GM21825 (cell line): ENCODE measurements around the gene AZIN2.
"Not testable (repeated sequence)": the region's sequence is repeated elsewhere in the genome, so short reads cannot be mapped to it uniquely, and the experiment has no call there.

Experiments used
- ATAC-seq: cut with Tn5 transposase; IDR thresholded peaks from one replicate; pipeline ENCODE4 v1.9.1; 2021; ENCODE audit warnings: mild to moderate bottlenecking, moderate library complexity; ENCODE audit not compliant: unreplicated experiment

AZIN2 gene

DNA sequence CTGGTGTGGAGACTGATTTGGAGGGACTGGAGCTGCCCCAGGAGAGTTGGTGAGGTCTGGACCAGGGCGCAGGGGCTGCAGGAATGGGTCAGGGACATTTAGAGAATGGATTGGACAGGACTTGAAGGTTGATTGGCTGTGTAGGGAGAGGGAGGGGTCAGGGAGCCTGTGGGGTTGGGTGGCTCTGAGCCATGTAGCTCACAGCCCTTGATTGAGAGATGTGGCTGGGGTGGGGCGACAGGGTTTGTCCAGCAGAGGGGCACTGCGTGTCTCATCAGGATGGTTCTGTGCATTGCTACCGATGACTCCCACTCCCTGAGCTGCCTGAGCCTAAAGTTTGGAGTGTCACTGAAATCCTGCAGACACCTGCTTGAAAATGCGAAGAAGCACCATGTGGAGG is 12.1 kb downstream of the AZIN2 start:
- ATAC-seq: no peak

DNA sequence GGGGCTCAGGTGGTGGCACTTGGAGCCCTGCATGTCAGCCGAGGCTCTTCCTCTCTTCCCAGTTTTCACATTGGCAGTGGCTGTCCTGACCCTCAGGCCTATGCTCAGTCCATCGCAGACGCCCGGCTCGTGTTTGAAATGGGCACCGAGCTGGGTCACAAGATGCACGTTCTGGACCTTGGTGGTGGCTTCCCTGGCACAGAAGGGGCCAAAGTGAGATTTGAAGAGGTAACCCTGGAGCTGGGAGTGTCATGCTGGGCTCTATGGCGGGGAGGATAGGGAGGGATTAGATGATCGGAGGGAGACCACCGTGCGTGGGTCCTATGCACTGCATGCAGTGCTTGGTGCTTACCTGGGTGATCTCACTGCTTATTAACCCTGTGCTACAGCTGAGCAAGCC is 13.5 kb downstream of the AZIN2 start:
- no peak for ATAC-seq

DNA sequence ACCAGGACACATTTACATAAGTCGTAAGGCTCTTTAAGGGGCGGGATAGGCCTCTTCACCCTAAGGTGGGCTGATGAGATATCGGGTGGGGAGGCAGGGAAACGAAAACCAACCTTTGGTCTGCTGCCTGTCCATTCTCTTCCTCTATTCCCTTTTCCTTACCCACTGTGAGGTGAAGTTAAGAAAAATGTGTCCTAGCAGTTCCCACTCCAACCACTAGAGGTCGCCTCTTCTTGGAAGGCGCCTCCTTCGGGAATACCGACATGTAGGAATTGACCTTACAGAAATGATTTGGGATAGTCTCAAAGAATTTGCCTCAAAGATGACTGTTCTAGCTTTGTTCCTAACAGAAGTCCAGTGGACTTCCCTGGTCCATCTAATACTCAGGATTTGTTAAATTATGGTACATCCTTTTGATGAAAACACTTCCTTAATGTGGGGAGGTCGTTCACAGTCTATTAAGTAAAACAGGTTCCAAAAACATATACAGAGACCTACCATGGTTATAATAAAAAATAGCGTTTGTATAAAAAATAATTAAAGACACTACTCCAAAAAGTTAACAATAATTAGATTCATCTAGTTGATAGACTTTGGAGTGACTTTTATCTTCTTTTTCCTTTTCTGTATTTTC is 14.1 kb downstream of the AZIN2 start:
- no peak for ATAC-seq

DNA sequence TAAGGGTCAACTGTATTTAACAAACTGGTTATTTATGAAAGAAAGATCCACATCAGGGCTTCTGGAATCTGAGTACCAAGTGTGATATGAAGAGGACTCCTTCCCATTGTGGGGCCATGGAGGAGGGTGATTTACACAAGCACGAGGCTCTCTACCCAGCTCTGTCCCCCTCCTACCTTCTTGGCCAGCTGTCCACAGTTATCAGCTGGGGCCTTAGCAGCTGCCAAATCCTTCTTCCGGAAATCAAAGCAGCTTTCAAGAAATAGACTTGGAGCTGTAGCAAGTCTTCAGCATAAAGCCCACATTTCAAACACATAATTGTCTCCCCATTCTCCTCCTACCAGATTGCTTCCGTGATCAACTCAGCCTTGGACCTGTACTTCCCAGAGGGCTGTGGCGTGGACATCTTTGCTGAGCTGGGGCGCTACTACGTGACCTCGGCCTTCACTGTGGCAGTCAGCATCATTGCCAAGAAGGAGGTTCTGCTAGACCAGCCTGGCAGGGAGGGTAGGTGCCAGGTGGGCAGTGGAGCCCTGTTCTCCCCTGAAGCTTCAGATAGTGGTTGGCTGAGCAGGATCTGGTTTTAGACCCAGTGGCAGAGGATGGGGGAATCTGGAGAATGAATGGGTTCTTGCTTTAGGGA is 15.5 kb downstream of the AZIN2 start:
- ATAC-seq: no peak

DNA sequence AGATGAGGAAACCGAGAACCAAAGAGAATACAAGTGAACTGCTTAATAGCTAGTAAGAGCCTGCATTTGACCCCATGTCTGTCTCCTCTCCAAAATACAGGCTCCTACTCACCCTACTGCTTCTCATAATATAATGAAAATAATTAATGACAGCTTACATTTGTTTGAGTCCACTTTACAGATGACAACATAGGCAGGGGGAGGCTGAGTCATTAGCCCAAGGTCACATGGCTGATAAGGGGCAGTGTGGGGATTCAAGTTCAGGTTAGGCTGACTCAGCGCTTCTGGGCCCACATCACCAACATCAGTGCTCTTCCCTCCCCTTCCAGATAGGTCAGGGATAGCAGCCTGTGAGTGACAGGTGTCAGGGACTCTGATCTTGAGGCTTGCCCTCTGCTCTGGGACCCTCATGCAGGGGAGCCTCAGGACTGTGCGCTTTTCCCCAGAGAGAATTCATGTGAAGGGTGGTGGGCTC is 16.2 kb downstream of the AZIN2 start:
- no peak for ATAC-seq

DNA sequence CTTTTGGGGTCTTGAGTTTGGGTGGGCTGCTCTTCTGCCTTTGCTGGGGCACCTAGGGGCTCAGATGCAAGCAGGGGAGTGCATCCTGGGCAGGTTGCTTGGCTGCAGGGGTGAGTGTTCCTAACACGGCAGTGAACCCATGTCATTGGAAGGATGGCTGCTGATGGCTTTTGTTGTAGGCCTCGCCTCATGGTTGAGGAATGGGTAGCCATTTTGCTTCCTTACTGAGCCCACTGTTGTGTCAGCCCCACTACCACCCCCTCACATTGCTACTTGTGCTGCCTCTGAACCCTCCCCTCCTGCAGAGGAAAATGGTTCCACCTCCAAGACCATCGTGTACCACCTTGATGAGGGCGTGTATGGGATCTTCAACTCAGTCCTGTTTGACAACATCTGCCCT is 16.8 kb downstream of the AZIN2 start:
- ATAC-seq: no peak

DNA sequence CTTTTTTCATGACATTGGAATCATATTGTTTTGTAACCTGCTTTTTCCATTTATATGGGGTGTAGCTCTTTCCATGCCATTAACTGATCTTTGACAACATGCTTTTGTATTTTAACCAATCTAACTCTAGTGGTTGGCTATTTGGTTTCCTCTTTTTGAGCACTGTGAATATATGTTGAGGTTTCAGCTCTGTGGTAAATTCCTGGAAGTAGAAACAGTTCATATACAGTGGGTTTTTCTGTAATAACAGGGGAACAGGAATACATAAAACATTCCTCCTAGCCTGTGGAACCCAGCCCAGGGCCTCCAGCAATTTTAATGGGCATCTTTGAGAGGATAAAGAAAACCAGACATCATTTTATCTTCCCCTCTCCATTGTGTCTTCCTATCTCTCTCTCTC is 17.4 kb downstream of the AZIN2 start:
- ATAC-seq: no peak

DNA sequence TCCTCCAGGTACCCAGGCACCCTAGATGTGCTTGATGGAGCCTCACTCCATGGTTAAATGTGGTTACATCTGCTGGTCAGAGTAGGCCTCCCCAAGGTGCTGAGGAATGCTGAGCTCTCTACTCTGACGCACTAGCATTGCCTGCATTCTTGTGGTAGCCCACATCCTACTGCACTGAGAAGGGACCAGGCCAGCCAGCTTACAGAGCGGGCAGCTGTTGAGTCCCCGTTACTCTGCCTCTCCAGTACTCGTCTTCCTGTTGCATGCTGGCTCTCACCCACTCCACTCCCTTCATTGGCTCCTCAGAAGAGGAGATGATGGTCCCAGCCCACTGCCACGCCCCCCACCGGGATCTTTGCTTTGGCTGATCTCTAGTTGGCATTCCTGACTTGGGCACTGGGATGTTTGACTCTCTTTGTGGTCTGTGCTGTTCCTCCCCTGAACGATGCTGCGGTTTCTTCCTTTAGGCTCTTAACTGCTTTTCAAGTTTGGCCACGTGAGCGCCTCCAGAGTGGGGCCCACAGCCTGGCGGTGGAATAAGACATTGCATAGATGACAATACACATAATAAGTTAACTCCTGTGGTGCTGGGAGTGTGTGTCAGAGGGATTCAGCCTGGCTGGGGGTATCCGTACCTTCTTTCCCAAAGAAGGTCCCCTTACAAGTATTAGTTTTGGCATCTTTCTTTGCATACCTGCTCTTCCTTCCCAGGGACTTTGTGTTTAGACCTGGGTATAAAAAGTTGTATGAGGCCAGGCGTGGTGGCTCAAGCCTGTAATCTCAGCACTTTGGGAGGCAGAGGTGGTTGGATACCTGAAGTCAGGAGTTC is 18.6 kb downstream of the AZIN2 start:
- ATAC-seq: peak; percentile 90

DNA sequence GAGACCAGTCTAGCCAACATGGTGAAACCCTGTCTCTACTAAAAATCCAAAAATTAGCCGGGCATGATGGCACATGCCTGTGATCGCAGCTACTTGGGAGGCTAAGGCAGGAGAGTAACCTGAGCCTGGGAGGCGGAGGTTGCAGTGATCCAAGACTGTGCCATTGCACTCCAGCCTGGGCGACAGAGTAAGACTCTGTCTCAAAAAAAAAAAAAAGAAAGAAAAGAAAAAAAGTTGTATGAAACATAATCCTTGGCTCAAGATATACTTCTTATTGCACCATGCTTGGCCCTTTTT is 19.1 kb downstream of the AZIN2 start:
- ATAC-seq: not testable (repeated sequence)

DNA sequence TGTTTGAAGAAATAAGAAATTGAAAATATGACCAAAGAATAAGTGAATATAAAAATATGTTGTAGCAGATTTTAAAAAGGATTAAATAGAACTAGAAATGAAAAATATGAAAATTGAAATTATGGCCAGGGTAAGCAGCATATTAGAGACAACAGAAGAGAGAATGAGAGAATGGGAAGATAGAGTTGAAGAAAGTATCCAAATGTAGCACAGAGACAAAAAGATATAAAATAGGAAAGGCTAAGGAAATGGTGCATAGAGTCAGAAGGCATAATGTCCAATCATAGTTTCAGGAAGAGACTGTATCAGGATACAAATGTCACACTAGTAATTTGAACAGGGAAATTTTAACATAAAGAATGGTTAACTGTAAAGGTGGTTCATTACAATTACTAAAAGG is 29.5 kb downstream of the AZIN2 start:
- ATAC-seq: no peak

DNA sequence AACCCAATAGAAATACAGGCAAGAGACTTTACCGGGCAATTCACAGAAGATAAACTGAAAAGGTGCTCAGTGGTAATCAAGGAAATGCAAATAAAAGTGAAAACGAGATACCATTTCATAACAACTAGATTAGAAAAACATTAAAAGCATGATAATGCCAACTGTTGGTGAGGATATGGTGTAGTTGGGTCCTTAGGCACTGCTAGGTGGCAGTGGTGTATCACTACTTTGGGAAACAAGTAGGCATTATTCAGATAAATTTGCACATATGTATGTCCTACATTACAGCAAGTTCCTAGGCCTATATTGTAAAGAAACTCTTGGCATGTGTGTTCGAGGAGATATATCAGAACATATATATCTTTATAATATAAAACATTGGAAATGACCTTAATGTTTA is 31.0 kb downstream of the AZIN2 start:
- no peak for ATAC-seq

DNA sequence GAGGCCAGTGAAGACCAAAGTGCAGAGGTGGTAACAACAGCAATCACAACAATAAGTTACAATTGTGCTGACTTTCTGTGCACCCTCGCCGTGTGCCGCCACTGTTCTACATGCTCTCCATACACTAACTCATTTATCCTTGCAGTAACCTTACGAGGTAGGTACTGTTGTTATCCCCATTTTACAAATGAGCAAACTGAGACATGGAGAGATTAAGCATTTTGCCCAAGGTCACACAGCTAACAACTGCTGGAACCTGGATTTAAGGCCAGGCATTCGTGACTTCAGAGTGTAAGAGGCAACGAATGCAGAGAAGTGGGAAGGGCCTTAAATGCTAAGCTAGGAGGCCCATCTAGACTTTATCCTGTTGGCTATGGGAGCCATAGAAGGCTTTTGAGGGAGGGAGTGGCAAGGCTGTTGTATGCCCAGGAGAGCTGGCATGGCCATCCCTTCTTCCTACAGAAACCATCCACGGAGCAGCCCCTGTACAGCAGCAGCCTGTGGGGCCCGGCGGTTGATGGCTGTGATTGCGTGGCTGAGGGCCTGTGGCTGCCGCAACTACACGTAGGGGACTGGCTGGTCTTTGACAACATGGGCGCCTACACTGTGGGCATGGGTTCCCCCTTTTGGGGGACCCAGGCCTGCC is 36.6 kb downstream of the AZIN2 start:
- no peak for ATAC-seq

DNA sequence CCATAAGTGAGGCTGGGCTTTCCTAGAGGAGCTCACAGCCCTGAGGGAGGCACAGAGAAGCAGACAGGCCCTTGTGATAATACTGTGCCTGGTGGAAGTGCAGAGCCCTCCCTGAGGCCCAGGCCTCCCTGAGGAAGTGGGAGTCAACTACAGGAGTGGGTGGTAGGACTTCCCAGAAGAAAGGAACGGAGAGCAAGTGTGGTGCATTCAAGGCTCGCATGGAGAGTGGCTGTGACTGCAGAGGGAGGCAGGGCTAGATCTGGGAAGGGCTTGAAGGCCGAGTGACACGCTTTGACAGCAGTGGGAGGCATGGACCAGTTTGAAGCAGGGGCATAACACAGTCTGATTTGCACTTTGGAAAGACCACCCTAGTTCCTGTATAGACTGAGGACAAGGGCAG is 37.3 kb downstream of the AZIN2 start:
- ATAC-seq: no peak

DNA sequence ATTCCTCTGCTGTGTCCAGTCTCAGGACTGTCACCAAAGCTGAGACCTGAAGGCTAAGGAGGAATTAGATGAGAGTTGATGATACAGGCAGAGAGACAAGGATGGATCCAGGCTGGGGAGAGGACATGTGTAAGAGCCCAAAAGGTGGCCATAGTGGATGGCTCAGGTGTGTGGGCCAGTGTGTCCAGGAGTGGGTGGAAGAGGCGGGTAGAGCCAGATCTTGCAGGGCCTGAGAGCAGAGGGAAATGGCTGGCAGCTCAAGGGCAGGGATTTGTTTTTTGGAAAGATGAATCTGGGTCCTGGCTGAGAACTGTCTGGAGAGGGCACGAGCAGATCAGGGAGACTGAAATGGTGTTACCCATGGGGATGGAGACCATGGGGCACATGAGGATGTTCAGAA is 38.1 kb downstream of the AZIN2 start:
- ATAC-seq: no peak

DNA sequence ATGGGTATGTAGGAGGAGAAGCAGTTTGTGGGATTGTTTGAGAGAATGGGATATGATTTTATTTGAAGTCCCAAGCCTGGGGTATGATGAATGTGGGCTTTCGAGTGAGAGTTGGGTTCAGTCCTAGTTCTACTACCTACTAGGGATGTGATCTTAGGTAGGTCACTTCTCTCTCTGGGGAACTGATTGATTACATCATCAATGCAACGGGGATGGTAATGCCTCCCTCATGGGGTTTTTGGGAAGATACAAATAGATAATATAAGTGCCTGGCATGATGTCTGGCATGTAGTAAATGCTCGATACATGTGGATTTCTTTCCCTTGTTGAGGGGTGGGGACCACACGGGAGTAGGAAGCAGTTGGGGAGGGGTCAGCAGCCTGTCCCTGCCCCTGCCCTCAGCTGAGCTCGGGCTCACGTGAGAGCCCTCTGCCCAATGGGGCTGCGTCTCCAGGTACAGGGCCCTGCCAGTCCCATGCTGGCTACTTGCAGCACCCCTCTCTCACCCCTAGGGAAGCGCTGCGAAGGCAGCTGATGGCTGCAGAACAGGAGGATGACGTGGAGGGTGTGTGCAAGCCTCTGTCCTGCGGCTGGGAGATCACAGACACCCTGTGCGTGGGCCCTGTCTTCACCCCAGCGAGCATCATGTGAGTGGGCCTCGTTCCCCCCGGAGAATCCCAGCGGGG is 38.7 kb downstream of the AZIN2 start:
- ATAC-seq: no peak

DNA sequence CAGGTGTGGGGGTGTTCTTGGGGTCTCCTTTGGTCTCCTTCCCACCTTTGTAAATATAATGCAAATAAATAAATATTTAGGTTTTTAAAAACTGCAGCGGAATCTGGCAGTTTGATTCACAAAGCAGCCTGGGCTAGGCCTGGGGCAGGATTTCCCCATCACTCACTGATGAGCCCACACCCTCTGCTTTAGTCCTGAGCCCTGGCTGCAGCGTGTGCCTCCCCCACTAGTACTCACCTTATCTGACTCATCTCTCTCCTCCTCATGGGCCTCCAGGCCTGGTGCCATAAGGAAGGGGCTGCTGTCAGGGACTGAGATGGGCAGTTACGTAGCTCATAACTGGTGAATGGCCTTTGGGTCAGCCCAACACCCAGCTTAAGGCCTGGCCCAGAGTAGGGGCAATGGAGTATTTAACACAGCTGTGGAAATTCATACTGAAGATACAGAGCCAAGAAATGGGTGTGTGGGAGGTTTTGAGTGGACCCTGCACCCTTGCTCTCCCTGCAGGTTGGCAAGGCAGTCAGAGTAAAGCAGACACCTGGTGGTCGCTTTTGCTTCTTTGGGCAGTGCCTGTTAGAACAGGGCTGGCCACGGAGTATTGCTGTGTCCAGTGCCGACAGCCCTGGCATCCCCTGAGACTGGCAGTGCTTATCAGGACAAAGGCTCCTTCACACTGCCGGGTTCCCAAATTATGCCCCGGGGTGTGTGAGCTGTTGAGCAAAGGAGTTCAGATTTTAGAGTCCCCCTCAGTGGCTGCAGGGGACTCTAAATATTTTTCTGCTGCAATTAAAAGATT is 39.7 kb downstream of the AZIN2 start:
- no peak for ATAC-seq

DNA sequence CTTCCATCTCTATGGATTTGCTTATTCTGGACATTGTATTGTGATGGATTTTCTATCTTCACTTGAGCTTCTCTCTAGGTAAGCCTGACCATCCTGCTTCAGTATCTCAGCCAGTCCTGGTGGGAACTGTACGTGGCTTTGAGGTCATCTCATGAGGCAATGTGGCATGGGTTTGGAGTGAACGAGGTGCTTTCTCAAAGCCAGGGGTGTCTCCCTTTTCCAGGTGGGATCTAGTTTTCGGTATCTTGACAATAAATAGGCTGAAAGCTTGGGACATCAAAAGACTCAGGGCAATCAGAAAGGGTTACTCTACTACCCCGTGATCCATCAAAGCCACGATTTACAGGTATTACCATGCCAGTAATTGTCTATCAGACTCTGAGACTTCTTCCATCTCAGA is 40.8 kb downstream of the AZIN2 start:
- no peak for ATAC-seq

DNA sequence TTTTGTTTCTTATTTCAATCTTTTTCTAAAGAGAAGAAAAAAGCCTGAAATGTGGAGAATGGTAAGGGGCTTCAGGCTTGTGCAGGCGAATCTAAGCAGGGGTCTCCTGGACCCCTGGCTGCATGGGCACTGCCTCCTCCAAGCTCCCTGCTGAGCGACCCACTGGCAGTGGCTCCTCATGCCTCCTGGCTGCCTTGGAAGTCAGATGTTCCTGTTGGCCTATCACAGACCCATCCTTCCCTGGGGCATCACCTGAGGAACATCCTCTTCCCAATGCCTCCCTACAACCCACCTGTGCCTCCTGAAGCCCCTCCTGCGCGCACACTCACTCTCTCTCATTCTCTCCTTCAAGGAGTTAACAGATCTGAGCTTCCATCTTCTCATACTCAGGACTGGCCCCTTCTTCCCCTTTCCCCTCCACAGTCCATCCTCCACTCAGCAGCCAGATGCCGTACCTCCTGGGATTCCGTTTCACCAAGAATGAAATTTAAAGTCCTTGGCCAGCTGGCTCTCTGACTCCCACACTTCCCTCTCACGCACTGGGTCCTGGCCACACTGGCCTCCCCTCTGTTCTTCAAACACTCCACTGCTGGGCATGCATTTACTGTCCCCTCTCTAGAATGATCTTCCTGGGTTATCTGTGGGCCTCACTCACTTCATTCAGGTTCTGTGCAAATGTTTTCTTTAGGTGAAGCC is 41.7 kb downstream of the AZIN2 start:
- no peak for ATAC-seq

DNA sequence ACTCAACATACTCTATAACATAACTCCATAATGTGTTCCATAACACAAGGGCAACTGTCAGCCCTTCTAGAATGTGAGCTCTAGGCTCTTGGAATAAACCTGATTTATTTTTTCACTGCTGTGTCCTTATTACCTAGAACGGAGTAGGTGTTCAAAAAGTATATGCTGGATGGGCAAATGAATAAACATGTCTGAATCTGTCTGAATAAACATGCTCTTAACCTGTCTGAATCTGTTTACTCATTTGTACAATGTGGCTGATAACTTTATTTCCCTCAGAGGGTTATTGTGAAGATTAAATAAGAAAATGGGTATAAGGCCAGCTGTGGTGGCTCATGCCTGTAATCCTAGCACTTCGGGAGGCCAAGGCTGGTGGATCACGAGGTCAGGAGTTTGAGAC is 42.3 kb downstream of the AZIN2 start:
- no peak for ATAC-seq

DNA sequence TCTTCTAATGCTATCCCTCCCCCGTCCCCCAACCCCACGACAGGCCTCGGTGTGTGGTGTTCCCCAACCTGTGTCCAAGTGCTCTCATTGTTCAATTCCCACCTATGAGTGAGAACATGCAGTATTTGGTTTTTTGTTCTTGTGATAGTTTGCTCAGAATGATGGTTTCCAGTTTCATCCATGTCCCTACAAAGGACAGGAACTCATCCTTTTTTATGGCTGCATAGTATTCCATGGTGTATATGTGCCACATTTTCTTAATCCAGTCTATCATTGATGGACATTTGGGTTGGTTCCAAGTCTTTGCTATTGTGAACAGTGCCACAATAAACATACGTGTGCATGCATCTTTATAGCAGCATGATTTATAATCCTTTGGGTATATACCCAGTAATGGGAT is 43.7 kb downstream of the AZIN2 start:
- not testable (repeated sequence) for ATAC-seq
